Erythroblast (primary cell): Measurements from ENCODE around the gene GIMAP8.

Experiments
- GATA1 ChIP-seq: IDR thresholded peaks from 2 replicates; pipeline ENCODE4 v1.6.1; 2011; ENCODE audit warnings: low read depth, mild to moderate bottlenecking, control low read depth, low read length, moderate library complexity
- POLR2A ChIP-seq: IDR thresholded peaks from 2 replicates; pipeline ENCODE4 v1.6.1; 2011; ENCODE audit warnings: mild to moderate bottlenecking, low read length

DNA sequence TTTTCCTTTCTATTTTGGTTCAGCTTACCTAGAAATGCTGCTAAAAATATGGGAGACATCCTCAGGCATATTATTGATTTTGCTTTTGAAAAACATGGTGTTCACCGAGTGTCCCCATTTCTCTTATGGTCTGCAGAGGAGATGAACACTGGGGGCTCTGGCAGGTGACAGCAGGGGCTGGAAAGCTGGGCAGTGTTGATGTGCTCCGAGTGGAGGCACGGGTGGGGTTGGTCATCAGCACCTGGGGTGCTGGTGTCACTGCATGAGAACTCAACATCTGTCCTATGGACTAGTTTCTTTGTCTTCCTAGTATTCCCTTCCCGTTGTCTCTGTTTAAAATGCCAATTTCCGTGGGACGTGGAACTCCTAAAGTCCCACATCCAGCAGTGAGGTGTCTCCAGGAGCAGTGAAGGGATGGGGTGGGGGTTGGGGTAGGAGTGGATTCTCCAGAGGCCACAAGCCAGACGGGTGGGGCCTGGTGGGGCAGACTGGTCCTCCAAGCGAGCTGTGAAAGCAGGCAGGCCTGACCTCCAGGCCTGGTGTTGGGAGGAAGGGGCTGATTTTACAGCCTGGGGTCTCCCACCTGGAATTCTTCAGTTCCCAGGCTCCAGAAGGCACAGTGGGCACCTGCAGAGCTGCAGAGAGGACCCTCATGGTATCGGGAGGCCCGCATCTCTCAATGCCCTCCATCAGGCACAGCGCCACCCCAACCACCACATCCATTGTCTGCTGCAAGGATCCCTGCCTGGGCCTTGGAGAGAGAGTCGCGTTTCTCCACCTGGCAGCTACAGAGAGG, 46.9 kb upstream of the GIMAP8 start:
- TF ChIP-seq POLR2A (no peak), GATA1 (no peak)
